ENCODE results near the gene TECTA.
"Not testable (repeated sequence)": the region's sequence is repeated elsewhere in the genome, so short reads cannot be mapped to it uniquely, and the experiment has no call there.

DNA sequence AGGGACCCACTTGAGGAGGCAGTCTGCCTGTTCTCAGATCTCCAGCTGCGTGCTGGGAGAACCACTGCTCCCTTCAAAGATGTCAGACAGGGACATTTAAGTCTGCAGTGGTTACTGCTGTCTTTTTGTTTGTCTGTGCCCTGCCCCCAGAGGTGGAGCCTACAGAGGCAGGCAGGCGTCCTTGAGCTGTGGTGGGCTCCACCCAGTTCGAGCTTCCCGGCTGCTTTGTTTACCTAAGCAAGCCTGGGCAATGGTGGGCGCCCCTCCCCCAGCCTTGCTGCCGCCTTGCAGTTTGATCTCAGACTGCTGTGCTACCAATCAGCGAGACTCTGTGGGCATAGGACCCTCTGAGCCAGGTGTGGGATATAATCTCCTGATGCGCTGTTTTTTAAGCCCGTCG is 76.6 kb downstream of the TECTA start:
- TF ChIP-seq, protein P1, sequence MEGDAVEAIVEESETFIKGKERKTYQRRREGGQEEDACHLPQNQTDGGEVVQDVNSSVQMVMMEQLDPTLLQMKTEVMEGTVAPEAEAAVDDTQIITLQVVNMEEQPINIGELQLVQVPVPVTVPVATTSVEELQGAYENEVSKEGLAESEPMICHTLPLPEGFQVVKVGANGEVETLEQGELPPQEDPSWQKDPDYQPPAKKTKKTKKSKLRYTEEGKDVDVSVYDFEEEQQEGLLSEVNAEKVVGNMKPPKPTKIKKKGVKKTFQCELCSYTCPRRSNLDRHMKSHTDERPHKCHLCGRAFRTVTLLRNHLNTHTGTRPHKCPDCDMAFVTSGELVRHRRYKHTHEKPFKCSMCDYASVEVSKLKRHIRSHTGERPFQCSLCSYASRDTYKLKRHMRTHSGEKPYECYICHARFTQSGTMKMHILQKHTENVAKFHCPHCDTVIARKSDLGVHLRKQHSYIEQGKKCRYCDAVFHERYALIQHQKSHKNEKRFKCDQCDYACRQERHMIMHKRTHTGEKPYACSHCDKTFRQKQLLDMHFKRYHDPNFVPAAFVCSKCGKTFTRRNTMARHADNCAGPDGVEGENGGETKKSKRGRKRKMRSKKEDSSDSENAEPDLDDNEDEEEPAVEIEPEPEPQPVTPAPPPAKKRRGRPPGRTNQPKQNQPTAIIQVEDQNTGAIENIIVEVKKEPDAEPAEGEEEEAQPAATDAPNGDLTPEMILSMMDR (IDR thresholded peaks at IDR 0.05; ENCODE audit: low read depth, low read length, poor library complexity, severe bottlenecking) = not testable (repeated sequence)
- TF ChIP-seq EZH2phosphoT487 (IDR thresholded peaks at IDR 0.05; ENCODE audit: borderline replicate concordance, low read length) = not testable (repeated sequence)

Measured in DOHH2 (cell line).